ENCODE measurements around the gene LRP1B.

DNA sequence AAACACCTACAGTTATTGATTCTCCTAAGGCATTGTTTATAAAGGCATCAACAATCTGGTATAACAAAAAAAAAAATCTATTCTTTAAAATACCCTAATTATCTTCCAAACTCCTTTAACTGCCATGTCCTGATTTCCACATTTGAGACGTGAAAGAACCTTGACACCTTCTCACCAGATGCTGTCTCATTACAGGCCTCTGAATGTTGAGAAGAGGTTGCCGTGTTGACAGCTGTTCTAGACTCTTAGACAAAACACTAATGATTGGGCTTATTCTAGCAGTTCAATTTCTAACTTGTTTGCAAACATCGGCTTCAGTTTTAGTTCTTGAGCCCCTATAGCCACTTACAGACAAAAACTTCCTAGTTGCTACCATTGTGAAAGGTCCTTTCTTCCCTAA is 988.8 kb downstream of the LRP1B start:
- TF ChIP-seq, protein P1, sequence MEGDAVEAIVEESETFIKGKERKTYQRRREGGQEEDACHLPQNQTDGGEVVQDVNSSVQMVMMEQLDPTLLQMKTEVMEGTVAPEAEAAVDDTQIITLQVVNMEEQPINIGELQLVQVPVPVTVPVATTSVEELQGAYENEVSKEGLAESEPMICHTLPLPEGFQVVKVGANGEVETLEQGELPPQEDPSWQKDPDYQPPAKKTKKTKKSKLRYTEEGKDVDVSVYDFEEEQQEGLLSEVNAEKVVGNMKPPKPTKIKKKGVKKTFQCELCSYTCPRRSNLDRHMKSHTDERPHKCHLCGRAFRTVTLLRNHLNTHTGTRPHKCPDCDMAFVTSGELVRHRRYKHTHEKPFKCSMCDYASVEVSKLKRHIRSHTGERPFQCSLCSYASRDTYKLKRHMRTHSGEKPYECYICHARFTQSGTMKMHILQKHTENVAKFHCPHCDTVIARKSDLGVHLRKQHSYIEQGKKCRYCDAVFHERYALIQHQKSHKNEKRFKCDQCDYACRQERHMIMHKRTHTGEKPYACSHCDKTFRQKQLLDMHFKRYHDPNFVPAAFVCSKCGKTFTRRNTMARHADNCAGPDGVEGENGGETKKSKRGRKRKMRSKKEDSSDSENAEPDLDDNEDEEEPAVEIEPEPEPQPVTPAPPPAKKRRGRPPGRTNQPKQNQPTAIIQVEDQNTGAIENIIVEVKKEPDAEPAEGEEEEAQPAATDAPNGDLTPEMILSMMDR (conservative IDR thresholded peaks at IDR 0.05 in 1 of 2, IDR thresholded peaks at IDR 0.05 in 1 of 2; ENCODE audit: extremely low read depth in 1 of 2, insufficient read depth in 1 of 2, low read depth in 1 of 2, low read length in 2 of 2) = no peak
- TF ChIP-seq EZH2 (IDR thresholded peaks at IDR 0.05; ENCODE audit: borderline replicate concordance, low read length) = no peak
